GM19324 (cell line): ENCODE measurements around the gene EYS.
"Not testable (repeated sequence)": the region's sequence is repeated elsewhere in the genome, so short reads cannot be mapped to it uniquely, and the experiment has no call there.

Experiments used
- ATAC-seq: cut with Tn5 transposase; IDR thresholded peaks from one replicate; pipeline ENCODE4 v1.9.1; 2021; ENCODE audit warnings: mild to moderate bottlenecking, moderate library complexity; ENCODE audit not compliant: unreplicated experiment, low FRiP score

The EYS gene

GRCh38 chr6:63953336-63954021 lies 1753.5 kb downstream of the EYS start:
- ATAC-seq: not testable (repeated sequence)

GRCh38 chr6:63947792-63948529 lies 1759.1 kb downstream of the EYS start:
- ATAC-seq: no peak

- ATAC-seq: no peak
Observed at GRCh38 chr6:63945987-63946386, 1761.0 kb downstream of the EYS start.

- no peak for ATAC-seq
Observed at GRCh38 chr6:63943826-63944225, 1763.2 kb downstream of the EYS start.

- ATAC-seq: no peak
Observed at GRCh38 chr6:63941747-63942470, 1765.1 kb downstream of the EYS start.

- ATAC-seq: no peak
Observed at GRCh38 chr6:63940056-63940455, 1767.0 kb downstream of the EYS start.

GRCh38 chr6:63936399-63936798 lies 1770.6 kb downstream of the EYS start:
- no peak for ATAC-seq

GRCh38 chr6:63935732-63936131 lies 1771.3 kb downstream of the EYS start:
- ATAC-seq: no peak

- ATAC-seq: not testable (repeated sequence)
Observed at GRCh38 chr6:63933948-63934347, 1773.1 kb downstream of the EYS start.

- ATAC-seq: no peak
Observed at GRCh38 chr6:63930848-63931247, 1776.2 kb downstream of the EYS start.

- no peak for ATAC-seq
Observed at GRCh38 chr6:63929111-63929510, 1777.9 kb downstream of the EYS start.

GRCh38 chr6:63928613-63929012 lies 1778.4 kb downstream of the EYS start:
- no peak for ATAC-seq

GRCh38 chr6:63926950-63927927 lies 1779.8 kb downstream of the EYS start:
- ATAC-seq: no peak

GRCh38 chr6:63926258-63926780 lies 1780.7 kb downstream of the EYS start:
- ATAC-seq: no peak

- no peak for ATAC-seq
Observed at GRCh38 chr6:63923139-63923739, 1783.8 kb downstream of the EYS start.

GRCh38 chr6:63919556-63920110 lies 1787.4 kb downstream of the EYS start:
- ATAC-seq: no peak

- no peak for ATAC-seq
Observed at GRCh38 chr6:63912887-63913286, 1794.1 kb downstream of the EYS start.

- no peak for ATAC-seq
Observed at GRCh38 chr6:63910863-63911551, 1796.0 kb downstream of the EYS start.
